DMS79 treated with DMSO at 0.1 percent for 48 hours (cell line): ENCODE measurements around the gene TNPO3.
"Not testable (repeated sequence)": the region's sequence is repeated elsewhere in the genome, so short reads cannot be mapped to it uniquely, and the experiment has no call there.

ENCODE experiments used
- DNase-seq: peaks from one replicate; lab custom pipeline; 2025; lab: John Stamatoyannopoulos, UW

The TNPO3 gene

GRCh38 chr7:129069021-129069420, 14.1 kb upstream of the TNPO3 start:
- no peak for DNase-seq

DNA sequence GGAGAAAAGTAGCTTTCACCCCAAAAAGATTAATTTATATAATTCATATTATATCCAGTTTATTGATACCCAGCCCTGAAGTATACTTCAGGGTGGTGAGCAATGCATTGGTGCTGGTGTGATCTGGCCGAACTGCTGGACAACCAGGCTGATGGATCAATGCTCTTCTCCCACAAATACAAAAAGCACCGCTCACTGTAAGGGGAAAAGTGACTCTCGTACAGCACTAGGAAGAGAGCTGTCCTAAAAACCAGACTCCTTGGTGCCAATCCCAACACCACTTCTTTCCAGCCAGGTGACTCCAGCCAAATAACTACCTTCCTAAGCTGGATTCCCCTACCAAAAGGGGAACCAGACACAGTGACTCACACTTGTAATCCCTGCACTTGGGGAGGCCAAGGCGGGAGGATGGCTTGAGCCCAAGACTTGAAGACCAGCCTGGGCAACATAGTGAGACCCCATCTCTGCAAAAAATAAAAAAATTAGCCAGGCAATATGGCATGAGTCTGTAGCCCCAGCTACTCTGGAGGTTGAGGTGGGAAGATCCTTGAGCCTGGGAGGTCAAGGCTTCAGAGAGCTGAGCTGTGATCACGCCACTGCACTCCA, 13.1 kb upstream of the TNPO3 start:
- no peak for DNase-seq

GRCh38 chr7:129067132-129067561, 12.2 kb upstream of the TNPO3 start:
- not testable (repeated sequence) for DNase-seq

DNA sequence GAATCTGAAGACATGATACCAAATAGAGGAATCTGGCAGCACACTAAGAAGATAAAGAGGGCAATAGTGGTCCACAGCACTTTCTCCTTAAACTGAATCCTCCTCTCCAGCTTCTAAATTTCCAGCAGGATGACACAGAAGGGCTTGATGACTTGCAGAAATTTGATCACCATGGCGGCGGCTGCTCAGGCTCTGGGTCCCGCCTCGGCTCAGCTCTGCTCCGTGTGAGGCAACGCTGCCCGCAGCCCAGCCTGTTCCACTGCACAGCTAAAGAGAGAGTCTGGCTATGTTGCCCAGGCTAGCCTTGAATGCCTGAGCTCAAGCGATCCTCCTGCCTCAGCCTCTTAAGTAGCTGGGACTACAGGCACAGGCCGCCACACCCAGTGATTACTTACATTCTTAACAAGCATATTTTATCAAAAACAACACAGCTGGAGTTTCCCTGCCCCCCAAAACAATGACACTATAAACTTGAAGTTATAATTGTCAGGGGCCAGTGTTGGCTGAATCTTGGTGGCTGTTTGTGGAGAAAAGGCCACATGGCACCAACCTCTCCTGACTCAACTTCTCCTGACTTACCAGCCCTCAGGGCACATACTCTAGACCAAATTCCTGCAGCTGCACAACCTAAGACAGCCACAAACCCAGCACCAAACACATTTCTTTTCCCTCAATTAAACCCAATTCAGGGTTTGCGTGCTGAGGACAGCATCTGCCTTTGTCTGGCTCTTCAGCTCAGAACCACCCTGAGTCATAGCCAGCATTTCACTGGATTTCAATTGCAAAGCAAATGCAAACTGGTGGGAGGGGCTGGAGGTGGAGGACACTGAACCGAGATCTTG, 11.6 kb upstream of the TNPO3 start:
- DNase-seq: no peak

DNA sequence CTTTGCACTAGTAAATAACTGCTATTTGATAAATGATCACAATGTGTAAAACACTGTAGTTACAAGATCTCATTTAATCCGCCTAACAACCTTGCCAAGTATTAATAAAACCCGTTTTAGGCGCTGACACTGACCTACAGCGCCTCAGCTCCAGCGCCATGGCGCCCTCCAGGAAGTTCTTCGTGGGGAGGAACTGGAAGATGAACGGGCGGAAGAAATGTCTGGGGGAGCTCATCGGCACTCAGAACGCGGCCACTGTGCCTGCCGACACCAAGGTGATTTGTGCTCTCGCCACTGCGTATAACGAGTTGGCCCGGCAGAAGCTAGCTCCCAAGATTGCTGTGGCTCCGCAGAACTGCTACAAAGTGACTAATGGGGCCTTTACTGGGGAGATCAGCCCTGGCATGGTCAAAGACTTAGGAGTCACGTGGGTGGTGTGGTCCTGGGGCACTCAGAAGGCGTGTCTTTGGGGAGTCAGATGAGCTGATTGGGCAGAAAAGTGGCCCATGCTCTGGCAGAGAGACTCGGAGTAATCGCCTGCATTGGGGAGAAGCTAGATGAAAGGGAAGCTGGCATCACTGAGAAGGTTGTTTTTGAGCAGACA, 1.1 kb upstream of the TNPO3 start:
- DNase-seq: no peak

- DNase-seq: no peak
These were observed 444 bp upstream of the TNPO3 start for GRCh38 chr7:129055294-129055816.

DNA sequence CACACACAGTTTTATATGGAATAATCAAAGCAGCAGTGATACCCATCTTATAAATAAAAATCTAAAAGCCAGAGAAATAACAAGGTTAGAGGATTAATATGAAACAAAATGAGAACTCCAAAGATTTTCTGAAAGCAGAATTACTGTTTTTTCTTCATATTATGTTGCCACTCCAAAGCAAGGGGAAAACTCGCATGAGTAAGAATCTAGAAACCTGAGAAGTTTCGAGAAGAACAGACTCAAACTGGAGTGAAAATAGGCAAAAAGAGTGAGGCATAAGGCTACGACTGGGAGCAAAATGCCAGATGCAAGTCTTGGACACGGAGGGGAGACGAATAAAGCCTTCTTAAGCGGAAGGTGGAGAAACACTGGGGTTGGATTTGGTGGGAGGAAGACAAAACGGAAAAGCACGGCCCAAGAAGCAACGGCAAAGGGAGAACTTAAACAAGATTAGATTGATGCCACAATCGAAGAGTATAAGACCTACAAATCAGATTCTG, 923 bp downstream of the TNPO3 start:
- no peak for DNase-seq

DNA sequence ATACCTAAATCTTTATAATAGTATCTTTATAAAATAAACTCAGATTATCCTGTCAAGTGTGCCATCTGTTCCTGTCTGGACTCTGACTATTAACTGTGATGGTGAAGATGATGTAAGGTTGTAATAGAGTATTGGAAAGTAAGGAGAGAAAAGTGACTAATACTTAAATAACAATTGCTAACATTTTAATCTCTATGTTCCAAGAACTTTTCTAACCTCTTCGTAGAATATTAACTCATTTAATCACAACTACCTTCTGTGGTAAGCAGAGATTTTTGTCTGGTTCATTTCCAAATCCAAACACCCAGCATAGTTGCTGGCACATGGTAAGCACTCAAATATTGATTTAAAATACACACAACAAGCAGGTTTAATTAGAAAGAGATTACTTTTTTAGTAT, 2.5 kb downstream of the TNPO3 start:
- no peak for DNase-seq

GRCh38 chr7:129051459-129051858, 3.5 kb downstream of the TNPO3 start:
- DNase-seq: not testable (repeated sequence)

GRCh38 chr7:129047761-129048160, 7.2 kb downstream of the TNPO3 start:
- no peak for DNase-seq

DNA sequence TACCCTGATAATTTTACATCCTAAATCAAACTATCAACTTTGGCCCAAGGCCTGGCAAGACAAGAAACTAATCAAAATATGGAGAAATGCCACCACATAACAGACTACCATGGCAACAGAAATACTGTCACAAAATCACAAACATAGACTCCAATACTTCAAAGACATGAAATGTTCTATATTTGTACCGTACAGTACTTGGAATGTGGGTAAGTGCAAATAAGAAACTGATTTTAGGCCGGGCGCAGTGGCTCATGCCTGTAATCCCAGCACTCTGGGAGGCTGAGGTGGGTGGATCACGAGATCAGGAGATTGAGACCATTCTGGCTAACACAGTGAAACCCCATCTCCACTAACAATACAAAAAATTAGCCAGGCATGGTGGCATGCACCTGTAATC, 9.2 kb downstream of the TNPO3 start:
- DNase-seq: no peak

- DNase-seq: no peak
These were observed 11.9 kb downstream of the TNPO3 start for GRCh38 chr7:129043012-129043411.

- no peak for DNase-seq
These were observed 13.5 kb downstream of the TNPO3 start for GRCh38 chr7:129041142-129042085.

DNA sequence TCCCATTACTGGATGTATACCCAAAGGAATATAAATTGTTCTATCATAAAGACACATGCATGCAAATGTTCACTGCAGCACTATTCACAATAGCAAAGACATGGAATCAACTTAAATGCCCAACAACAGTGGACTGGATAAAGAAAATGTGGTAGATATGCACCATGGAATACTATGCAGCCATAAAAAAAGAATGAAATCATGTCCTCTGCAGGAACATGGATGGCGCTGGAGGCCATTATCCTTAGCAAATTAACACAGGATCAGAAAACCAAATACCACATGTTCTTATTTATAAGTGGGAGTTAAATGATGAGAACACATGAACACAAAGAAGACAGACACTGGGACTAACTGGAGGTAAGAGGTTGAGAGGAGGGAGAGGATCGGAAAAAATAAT, 16.4 kb downstream of the TNPO3 start:
- DNase-seq: not testable (repeated sequence)

DNA sequence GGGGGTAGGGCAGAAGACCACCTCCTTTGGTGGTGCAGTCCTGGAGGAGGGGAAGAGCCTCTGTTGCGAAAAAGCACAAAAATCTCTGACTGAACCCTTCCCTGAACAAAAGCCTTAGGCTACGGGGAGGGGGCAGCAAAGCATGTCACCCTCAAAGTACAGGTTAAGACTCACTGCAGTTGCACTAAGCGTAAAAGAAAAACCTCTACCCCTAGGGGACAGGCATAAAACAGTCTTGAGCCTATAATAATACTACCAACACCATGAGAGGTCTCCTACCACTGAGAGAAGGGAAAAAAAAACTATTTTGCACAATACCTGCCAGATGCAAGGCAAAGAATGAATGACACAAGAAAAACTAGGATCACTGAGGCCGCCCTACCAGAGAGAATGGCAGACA, 17.3 kb downstream of the TNPO3 start:
- no peak for DNase-seq

DNA sequence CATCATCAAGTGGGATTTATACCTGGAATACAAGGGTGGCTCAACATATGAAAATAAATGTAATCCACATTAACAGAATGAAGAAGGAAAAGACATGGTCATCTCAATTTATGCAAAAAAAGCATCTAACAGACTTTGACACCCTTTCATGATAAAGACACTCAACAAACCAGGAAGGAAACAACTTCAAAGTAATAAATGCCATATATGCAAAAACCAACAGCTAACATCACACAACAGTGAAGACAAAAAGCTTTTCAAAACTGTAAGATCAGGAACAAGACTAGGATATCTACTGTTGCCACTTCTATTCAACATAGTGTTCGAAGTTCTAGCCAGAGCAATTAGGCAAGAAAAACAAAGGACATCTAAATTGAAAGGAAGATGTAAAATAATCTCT, 22.9 kb downstream of the TNPO3 start:
- no peak for DNase-seq

- no peak for DNase-seq
These were observed 24.5 kb downstream of the TNPO3 start for GRCh38 chr7:129030440-129030839.

- DNase-seq: no peak
These were observed 30.8 kb downstream of the TNPO3 start for GRCh38 chr7:129024125-129024524.

GRCh38 chr7:129021656-129022055, 33.3 kb downstream of the TNPO3 start:
- no peak for DNase-seq

DNA sequence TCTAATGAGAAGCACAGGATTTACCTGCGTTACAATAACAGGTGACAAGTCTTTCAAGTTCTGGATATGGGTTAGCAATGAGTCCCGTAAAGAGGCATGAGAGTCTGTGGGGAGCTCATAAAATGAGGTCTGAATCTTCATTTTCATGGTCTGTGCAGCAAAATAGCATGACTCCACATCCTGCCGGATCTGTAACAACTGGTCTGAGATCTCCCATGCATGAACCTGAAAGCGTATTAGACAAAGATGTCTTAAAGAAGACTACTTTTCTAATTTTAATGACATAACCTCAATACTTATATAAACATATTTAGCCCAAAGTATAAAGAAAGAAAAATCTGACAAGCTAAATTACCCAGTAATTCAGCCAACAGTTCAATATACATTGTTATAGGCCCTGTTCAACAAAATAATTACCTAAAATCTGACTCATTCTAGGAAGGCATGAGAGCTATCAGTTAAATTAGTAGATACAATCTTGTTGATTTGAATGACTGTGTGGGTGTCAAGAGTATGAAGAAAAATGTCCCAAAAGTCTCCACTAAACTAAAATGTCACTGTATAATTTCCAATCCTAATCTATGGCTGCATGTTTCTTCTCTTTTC, 36.9 kb downstream of the TNPO3 start:
- no peak for DNase-seq

- no peak for DNase-seq
These were observed 37.6 kb downstream of the TNPO3 start for GRCh38 chr7:129017264-129017663.
